ENCODE measurements around the gene HS2ST1. TPM values are rescaled to one million over a fixed set of nuclear protein-coding genes. Genes with fewer than 3 reads are reported as not detected.

The HS2ST1 gene
- total RNA-seq, 1 donor from 2014 or later: 12.0 TPM

GRCh38 chr1:87089823-87090222 lies 175.4 kb downstream of the HS2ST1 start:
- ATAC-seq (no peak), DNase-seq (no peak)
- intact Hi-C loops (cut with micrococcal nuclease): no loop called here

DNA sequence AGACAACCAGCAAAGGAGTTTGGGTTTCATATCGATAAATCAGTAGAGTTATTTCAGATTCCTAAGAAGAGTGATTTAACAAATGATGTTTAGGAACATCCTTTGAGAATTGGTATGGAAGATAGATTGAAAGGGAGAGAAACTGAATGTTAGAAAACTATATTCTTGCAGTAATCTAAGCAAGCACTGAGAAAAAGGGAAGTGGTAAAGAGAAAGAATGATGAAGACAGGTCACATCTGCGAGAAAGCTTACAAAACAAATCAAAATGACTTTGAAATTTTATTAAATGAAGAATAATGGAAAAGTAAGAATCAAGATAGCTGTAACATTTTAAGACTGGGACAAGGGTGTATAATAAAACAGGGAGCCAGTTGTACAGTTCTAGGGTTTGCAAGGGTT lies 177.0 kb downstream of the HS2ST1 start:
- DNase-seq (no peak), ATAC-seq (no peak)
- intact Hi-C loops (cut with micrococcal nuclease): no loop called here

GRCh38 chr1:87092846-87093245 lies 178.4 kb downstream of the HS2ST1 start:
- ATAC-seq (no peak), DNase-seq (no peak)
- intact Hi-C loops (cut with micrococcal nuclease): no loop called here

GRCh38 chr1:87093286-87093685 lies 178.9 kb downstream of the HS2ST1 start:
- ATAC-seq: no peak
- intact Hi-C loops (cut with micrococcal nuclease): no loop called here
- no peak for DNase-seq

DNA sequence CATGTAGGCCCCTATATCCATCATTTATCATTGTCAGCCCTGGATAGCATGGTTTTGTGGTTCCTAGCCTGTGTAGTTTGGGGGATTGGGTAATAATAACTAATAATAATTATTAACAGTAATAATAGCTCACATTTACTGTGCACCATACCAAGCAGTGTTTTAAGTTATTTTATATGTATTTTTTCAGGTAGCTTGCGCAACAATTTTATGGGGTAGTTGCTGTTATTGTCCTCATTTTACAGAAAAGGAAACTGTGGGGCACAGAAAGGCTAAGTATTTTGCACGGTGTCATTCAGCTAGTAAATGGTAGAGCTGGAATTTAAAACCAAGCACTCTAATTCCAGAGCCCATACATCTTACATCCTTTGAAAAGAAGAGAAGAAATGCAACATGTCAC lies 179.8 kb downstream of the HS2ST1 start:
- ATAC-seq: no peak
- intact Hi-C loops (cut with micrococcal nuclease): no loop called here

GRCh38 chr1:87100271-87100670 lies 185.8 kb downstream of the HS2ST1 start:
- intact Hi-C loops (cut with micrococcal nuclease): no loop called here
- ATAC-seq (no peak), DNase-seq (no peak)

More for the DNA sequence above, 179.8 kb downstream of the HS2ST1 start:
- no peak for DNase-seq

- DNase-seq (no peak), ATAC-seq (no peak)
- intact Hi-C loops (cut with micrococcal nuclease): no loop called here
Observed at GRCh38 chr1:87103074-87103473, 188.6 kb downstream of the HS2ST1 start.

GRCh38 chr1:87104140-87104539 lies 189.7 kb downstream of the HS2ST1 start:
- ATAC-seq (no peak), DNase-seq (no peak)
- intact Hi-C loops (cut with micrococcal nuclease): no loop called here

- DNase-seq (no peak), ATAC-seq (no peak)
- intact Hi-C loops (cut with micrococcal nuclease): no loop called here
Observed at GRCh38 chr1:87104945-87105344, 190.5 kb downstream of the HS2ST1 start.

- intact Hi-C loops (cut with micrococcal nuclease): no loop called here
- DNase-seq (no peak), ATAC-seq (no peak)
Observed at GRCh38 chr1:87106144-87106543, 191.7 kb downstream of the HS2ST1 start.

DNA sequence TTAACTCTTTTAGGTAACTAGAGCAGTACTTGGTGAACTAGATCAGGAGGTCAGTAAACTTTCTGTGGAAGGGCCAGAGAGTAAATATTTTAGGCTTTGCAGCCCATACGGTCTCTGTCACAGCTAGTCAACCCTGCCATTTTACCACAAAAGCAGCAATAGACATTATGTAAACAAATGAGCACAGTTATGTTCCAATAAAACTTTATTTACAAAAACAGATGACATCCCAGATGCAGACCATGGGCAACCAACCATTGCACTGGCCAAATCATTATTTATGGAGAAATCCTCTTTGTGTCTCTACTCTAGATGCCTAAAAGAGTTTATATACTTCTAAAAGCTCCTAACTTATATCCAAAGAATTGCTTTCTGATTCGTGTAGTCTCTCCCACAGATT lies 192.4 kb downstream of the HS2ST1 start:
- intact Hi-C loops (cut with micrococcal nuclease): no loop called here
- no peak for ATAC-seq
- no peak for DNase-seq

DNA sequence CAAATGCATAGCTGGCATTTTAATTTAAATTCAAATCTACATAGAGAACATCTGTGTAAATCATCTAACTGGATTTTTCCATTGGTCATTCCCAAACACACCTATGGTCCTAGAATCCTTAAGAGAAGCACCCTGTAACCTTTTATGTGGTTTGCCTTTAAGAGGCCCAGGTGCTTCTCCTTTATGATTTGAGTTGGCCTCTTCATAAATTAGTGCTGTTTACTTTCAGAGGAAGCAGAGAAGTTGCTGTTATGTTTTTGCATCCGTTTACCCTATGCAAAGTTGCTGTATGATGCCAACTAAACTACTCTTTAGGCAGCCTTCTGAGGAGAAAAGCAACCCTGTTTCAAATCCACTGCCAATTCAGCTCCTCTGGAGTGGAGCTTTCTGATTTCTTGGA lies 193.8 kb downstream of the HS2ST1 start:
- intact Hi-C loops (cut with micrococcal nuclease): no loop called here
- no peak for ATAC-seq

GRCh38 chr1:87108814-87109411 lies 194.5 kb downstream of the HS2ST1 start:
- ATAC-seq (no peak), DNase-seq (no peak)
- intact Hi-C loops (cut with micrococcal nuclease): no loop called here

More for the DNA sequence above, 193.8 kb downstream of the HS2ST1 start:
- DNase-seq: no peak

GRCh38 chr1:87111659-87112371 lies 197.4 kb downstream of the HS2ST1 start:
- intact Hi-C loops (cut with micrococcal nuclease): no loop called here
- ATAC-seq (no peak), DNase-seq (no peak)

GRCh38 chr1:87113313-87113712 lies 198.9 kb downstream of the HS2ST1 start:
- DNase-seq: peak; percentile 36
- peak; percentile 79 for ATAC-seq
- intact Hi-C loops (cut with micrococcal nuclease): no loop called here

- DNase-seq (peak; percentile 46), ATAC-seq (peak; percentile 16)
- intact Hi-C loops (cut with micrococcal nuclease): no loop called here
Observed at GRCh38 chr1:87115317-87115890, 201.0 kb downstream of the HS2ST1 start.

GRCh38 chr1:87115891-87116290 lies 201.5 kb downstream of the HS2ST1 start:
- intact Hi-C loops (cut with micrococcal nuclease): no loop called here
- no peak for DNase-seq
- no peak for ATAC-seq

DNA sequence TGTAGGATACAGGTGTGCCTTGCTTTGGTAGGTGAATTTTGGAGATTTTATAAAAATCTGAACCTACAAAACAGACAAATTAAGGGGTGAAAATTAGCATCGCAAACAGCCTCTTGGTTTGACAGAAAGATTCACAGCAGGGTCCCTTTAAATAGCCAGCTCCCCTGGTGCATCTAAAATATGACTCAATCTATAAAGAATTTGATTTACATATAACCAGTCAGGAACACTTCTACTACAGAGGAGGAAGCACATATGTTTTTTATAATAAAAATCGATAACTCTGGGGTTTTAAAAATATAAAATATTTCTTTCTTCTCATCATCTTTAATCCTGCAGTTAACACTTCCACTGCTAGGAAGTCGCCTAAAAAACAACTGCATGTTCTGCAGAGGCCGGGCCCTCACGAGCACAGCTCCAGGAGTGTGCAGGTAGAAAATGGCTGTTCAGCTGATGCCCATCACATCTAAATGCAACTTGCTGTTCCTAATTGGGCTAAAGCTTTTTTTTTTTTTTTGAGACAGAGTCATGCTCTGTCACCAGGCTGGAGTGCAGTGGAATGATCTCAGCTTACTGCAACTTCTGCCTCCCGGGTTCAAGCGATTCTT lies 203.4 kb downstream of the HS2ST1 start:
- DNase-seq (no peak), ATAC-seq (no peak)
- intact Hi-C loops (cut with micrococcal nuclease): no loop called here

- ATAC-seq (no peak), DNase-seq (no peak)
- intact Hi-C loops (cut with micrococcal nuclease): no loop called here
Observed at GRCh38 chr1:87119541-87120140, 205.2 kb downstream of the HS2ST1 start.

DNA sequence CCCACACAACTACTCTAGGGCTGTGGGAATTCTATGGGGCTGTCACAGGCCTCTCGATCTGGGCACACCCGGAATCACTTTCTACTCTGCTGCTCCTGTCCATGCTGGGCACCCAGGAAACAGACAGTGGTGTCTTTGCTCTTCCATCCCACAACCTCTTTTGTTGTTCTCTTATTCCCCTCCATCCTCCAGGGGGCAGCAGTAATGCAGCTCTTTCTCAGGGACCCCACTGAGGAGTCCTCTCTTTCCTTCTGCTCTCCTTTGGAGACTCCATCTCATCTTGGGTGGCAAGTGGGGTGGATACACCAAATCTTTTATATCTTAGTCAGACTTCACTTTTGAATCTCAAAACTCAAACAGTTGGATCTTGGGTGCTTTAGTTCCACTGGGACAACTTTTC lies 206.3 kb downstream of the HS2ST1 start:
- intact Hi-C loops (cut with micrococcal nuclease): no loop called here
- ATAC-seq (no peak), DNase-seq (no peak)

Measured in left ventricle myocardium superior (tissue), 1 donor.